ENCODE data around the gene TSPOAP1.

- TF ChIP-seq CBX2 (IDR thresholded peaks at IDR 0.05; ENCODE audit: borderline replicate concordance, low read depth) (no peak), CEBPB (IDR thresholded peaks at IDR 0.05) (no peak), MYC (IDR thresholded peaks at IDR 0.05; ENCODE audit: borderline replicate concordance, low read length) (no peak), NR3C1 (IDR thresholded peaks at IDR 0.05) (no peak), E2F6 (IDR thresholded peaks at IDR 0.05; ENCODE audit: borderline replicate concordance, low read depth) (no peak), CTCF (IDR thresholded peaks at IDR 0.05) (no peak), EHMT2 (IDR thresholded peaks at IDR 0.05; ENCODE audit: low read depth) (no peak), SMC3 (IDR thresholded peaks at IDR 0.05) (no peak), EP300 (IDR thresholded peaks at IDR 0.05) (no peak), RAD21 (conservative IDR thresholded peaks at IDR 0.05 in 1 of 2, IDR thresholded peaks at IDR 0.05 in 1 of 2) (0 out of 5 replicates have a peak, but pooled peaks of 1 of the 2 experiments have one; percentile 6), MAFK (IDR thresholded peaks at IDR 0.05; ENCODE audit: partially characterized antibody) (no peak)
Measured at GRCh38 chr17:58325976-58326468, 2.6 kb downstream of the TSPOAP1 start.
